Measurements from ENCODE around the gene SAMM50.

SAMM50 gene

GRCh38 chr22:43910178-43910695 lies 45.0 kb upstream of the SAMM50 start:
- no peaks in the 10 kb centered on the region for H3F3A ChIP-seq (ENCODE audit: insufficient read depth)
- H3K4me3 ChIP-seq (ENCODE audit: insufficient read depth, low read length, poor library complexity, severe bottlenecking): no peak overlapping the region
- H2AFZ ChIP-seq (ENCODE audit: low read depth, low read length, severe bottlenecking): no peak overlapping the region
- H3K27ac ChIP-seq (ENCODE audit: low read depth, low read length): no peak overlapping the region
- no peaks in the 10 kb centered on the region for H4K20me1 ChIP-seq (ENCODE audit: low read depth, low read length)
- no peaks in the 10 kb centered on the region for H3K27me3 ChIP-seq (ENCODE audit: low read length)
- no peak for TF ChIP-seq EZH2phosphoT487 (conservative IDR thresholded peaks at IDR 0.05; ENCODE audit: low read length)
- TF ChIP-seq CTCF (IDR thresholded peaks at IDR 0.05; ENCODE audit: insufficient read depth, low read length, poor library complexity, severe bottlenecking): no peak
- no peaks in the 10 kb centered on the region for H3K9me3 ChIP-seq (ENCODE audit: insufficient read depth, low read length)
- no peaks in the 10 kb centered on the region for H3K79me2 ChIP-seq (ENCODE audit: insufficient read depth, low read length)
- H3K36me3 ChIP-seq (ENCODE audit: low read length): no peaks in the 10 kb centered on the region
- H3K4me2 ChIP-seq (ENCODE audit: low read depth, low read length, poor library complexity, severe bottlenecking): no peak overlapping the region
- no peak overlapping the region for H3K9ac ChIP-seq (ENCODE audit: low read length)
- no peaks in the 10 kb centered on the region for H3K9me2 ChIP-seq (replicated peaks; ENCODE audit: insufficient read depth, low read length)

GRCh38 chr22:43911351-43911750 lies 43.9 kb upstream of the SAMM50 start:
- TF ChIP-seq EZH2phosphoT487 (conservative IDR thresholded peaks at IDR 0.05; ENCODE audit: low read length) (no peak), CTCF (IDR thresholded peaks at IDR 0.05; ENCODE audit: insufficient read depth, low read length, poor library complexity, severe bottlenecking) (no peak)
- Histone ChIP-seq H3K27ac (ENCODE audit: low read depth, low read length) (no peak overlapping the region), H4K20me1 (ENCODE audit: low read depth, low read length) (no peaks in the 10 kb centered on the region), H3K79me2 (ENCODE audit: insufficient read depth, low read length) (no peaks in the 10 kb centered on the region), H3K9ac (ENCODE audit: low read length) (no peak overlapping the region), H2AFZ (ENCODE audit: low read depth, low read length, severe bottlenecking) (no peak overlapping the region), H3K9me3 (ENCODE audit: insufficient read depth, low read length) (no peaks in the 10 kb centered on the region), H3K9me2 (replicated peaks; ENCODE audit: insufficient read depth, low read length) (no peaks in the 10 kb centered on the region), H3K4me2 (ENCODE audit: low read depth, low read length, poor library complexity, severe bottlenecking) (no peak overlapping the region), H3F3A (ENCODE audit: insufficient read depth) (no peaks in the 10 kb centered on the region), H3K36me3 (ENCODE audit: low read length) (no peaks in the 10 kb centered on the region), H3K27me3 (ENCODE audit: low read length) (no peaks in the 10 kb centered on the region), H3K4me3 (ENCODE audit: insufficient read depth, low read length, poor library complexity, severe bottlenecking) (no peak overlapping the region)

GRCh38 chr22:43917521-43917920 lies 37.7 kb upstream of the SAMM50 start:
- no peaks in the 10 kb centered on the region for H3K79me2 ChIP-seq (ENCODE audit: insufficient read depth, low read length)
- H3K4me2 ChIP-seq (ENCODE audit: low read depth, low read length, poor library complexity, severe bottlenecking): no peak overlapping the region

More at GRCh38 chr22:43917521-43917920, 37.7 kb upstream of the SAMM50 start:
- Histone ChIP-seq H3K9ac (ENCODE audit: low read length) (no peak overlapping the region), H3K9me2 (replicated peaks; ENCODE audit: insufficient read depth, low read length) (no peaks in the 10 kb centered on the region), H3K9me3 (ENCODE audit: insufficient read depth, low read length) (no peaks in the 10 kb centered on the region), H3K36me3 (ENCODE audit: low read length) (no peaks in the 10 kb centered on the region), H3K27me3 (ENCODE audit: low read length) (no peaks in the 10 kb centered on the region), H3F3A (ENCODE audit: insufficient read depth) (no peaks in the 10 kb centered on the region), H2AFZ (ENCODE audit: low read depth, low read length, severe bottlenecking) (no peak overlapping the region), H4K20me1 (ENCODE audit: low read depth, low read length) (no peaks in the 10 kb centered on the region), H3K27ac (ENCODE audit: low read depth, low read length) (no peak overlapping the region), H3K4me3 (ENCODE audit: insufficient read depth, low read length, poor library complexity, severe bottlenecking) (no peak overlapping the region)
- TF ChIP-seq CTCF (IDR thresholded peaks at IDR 0.05; ENCODE audit: insufficient read depth, low read length, poor library complexity, severe bottlenecking) (no peak), EZH2phosphoT487 (conservative IDR thresholded peaks at IDR 0.05; ENCODE audit: low read length) (no peak)

Data from SU-DHL-6 (cell line).